Measurements from ENCODE around the gene IL12RB1.

GRCh38 chr19:18051887-18052286 is 34.8 kb downstream of the IL12RB1 start:
- no peak for TF ChIP-seq CTCF (IDR thresholded peaks at IDR 0.05 in 8 of 11, conservative IDR thresholded peaks at IDR 0.05 in 3 of 11)
- TF ChIP-seq POLR2A (IDR thresholded peaks at IDR 0.05): no peak
- peak in 2 of 3 donors; percentile 30 to 60 for TF ChIP-seq POLR2AphosphoS5 (IDR thresholded peaks at IDR 0.05)
